ENCODE data around the gene NUP93. TPM values are rescaled to one million over a fixed set of nuclear protein-coding genes. Genes with fewer than 3 reads are reported as not detected.

Gene NUP93
- total and polyA plus RNA-seq, 9 of the 15 experiments (the other 6 are each of a cell fraction or from before 2014, with no cell fraction given) = 92.0 to 162 (median 121) TPM

GRCh38 chr16:56866955-56867830 is 137.3 kb downstream of the NUP93 start:
- FAIRE-seq (peak; percentile 89), DNase-seq (ENCODE audit: extremely low read depth in 1 of 4, low spot score in 3 of 4) (peak; percentile 44 to 65 (median 47)), ATAC-seq (peak; percentile 34; the same call in 1 of the 3 replicates)
- H3K27ac ChIP-seq (ENCODE audit: extremely low read depth, low read depth, low read length) = no peak overlapping the region
- POLR2A ChIA-PET = interaction anchor here (0.7 to 1.1 kb wide), 2 partner anchors 9 to 29 kb away, joined by 3 read pairs; no protein-coding TSS in a partner anchor
- no peak overlapping the region for H3K4me3 ChIP-seq
- peaks cover 0 to 16% of the 10 kb centered on the region in 2 experiments; a peak in 3 of 5 replicates for H3K4me1 ChIP-seq (replicated peaks in 1 of 2; ENCODE audit: control insufficient read depth in 2 of 2, insufficient read depth in 2 of 2, low read length in 2 of 2)
- H3K9ac ChIP-seq (ENCODE audit: insufficient read depth in 1 of 2, low read depth in 2 of 2, low read length in 2 of 2) = no peak overlapping the region
- WGBS (ENCODE audit: insufficient coverage, low coverage, missing lambda C conversion rate) = 28% methylated on average over 23 of the region's 23 CpGs
- no peaks in the 10 kb centered on the region; the same call in 1 of the 2 replicates for H4K20me1 ChIP-seq (replicated peaks; ENCODE audit: control insufficient read depth, insufficient read depth, low read length)
- CTCF ChIA-PET (ENCODE audit: low intra/inter-chr PET ratio) = interaction anchor here (1.8 to 1.9 kb wide), 2 partner anchors 84 to 301 kb away, joined by 9 to 16 read pairs; no protein-coding TSS in a partner anchor
- H2AFZ ChIP-seq (ENCODE audit: low read depth, low read length) = peak overlapping the region; percentile 72; the same call in 1 of the 2 replicates
- no peak overlapping the region for H3K4me2 ChIP-seq (ENCODE audit: insufficient read depth, low read length)
- no peaks in the 10 kb centered on the region for H3K79me2 ChIP-seq (ENCODE audit: control insufficient read depth, insufficient read depth, low read length)
- no TSS peak for BruUV-seq (replicated peaks)
- no peaks in the 10 kb centered on the region for H3K9me3 ChIP-seq (replicated peaks; ENCODE audit: control insufficient read depth, insufficient read depth, low read depth, low read length)
- in situ Hi-C loops (cut with MboI) = loop anchor here (5.0 to 10.0 kb wide), 2 partner anchors 85 to 282 kb away; partner anchors contain the start of gene MT3
- peaks cover 0 to 10% of the 10 kb centered on the region in 2 experiments; a peak in 3 of 5 replicates for H3K27me3 ChIP-seq (ENCODE audit: control insufficient read depth in 2 of 2, insufficient read depth in 2 of 2, low read length in 2 of 2)
- H3K9me1 ChIP-seq (ENCODE audit: control insufficient read depth, insufficient read depth, low read length) = no peaks in the 10 kb centered on the region
- intact Hi-C loops (cut with micrococcal nuclease) = loop anchor here (1.0 kb wide), 1 partner anchor 84 kb away; no protein-coding TSS in a partner anchor
- H3K36me3 ChIP-seq (ENCODE audit: control insufficient read depth, insufficient read depth, low read length) = no peaks in the 10 kb centered on the region
- TF ChIP-seq RAD21 (CRISPR knock-in tag; conservative IDR thresholded peaks at IDR 0.05 in 1 of 2, IDR thresholded peaks at IDR 0.05 in 1 of 2) (peak; percentile 66 to 77), CTCF (IDR thresholded peaks at IDR 0.05 in 2 of 3, conservative IDR thresholded peaks at IDR 0.05 in 1 of 3; ENCODE audit: insufficient read depth in 2 of 3, low read depth in 1 of 3, low read length in 3 of 3) (peak; percentile 45 to 81 (median 72); a peak in 5 of 6 replicates)
- TF ChIP-seq, protein P1, sequence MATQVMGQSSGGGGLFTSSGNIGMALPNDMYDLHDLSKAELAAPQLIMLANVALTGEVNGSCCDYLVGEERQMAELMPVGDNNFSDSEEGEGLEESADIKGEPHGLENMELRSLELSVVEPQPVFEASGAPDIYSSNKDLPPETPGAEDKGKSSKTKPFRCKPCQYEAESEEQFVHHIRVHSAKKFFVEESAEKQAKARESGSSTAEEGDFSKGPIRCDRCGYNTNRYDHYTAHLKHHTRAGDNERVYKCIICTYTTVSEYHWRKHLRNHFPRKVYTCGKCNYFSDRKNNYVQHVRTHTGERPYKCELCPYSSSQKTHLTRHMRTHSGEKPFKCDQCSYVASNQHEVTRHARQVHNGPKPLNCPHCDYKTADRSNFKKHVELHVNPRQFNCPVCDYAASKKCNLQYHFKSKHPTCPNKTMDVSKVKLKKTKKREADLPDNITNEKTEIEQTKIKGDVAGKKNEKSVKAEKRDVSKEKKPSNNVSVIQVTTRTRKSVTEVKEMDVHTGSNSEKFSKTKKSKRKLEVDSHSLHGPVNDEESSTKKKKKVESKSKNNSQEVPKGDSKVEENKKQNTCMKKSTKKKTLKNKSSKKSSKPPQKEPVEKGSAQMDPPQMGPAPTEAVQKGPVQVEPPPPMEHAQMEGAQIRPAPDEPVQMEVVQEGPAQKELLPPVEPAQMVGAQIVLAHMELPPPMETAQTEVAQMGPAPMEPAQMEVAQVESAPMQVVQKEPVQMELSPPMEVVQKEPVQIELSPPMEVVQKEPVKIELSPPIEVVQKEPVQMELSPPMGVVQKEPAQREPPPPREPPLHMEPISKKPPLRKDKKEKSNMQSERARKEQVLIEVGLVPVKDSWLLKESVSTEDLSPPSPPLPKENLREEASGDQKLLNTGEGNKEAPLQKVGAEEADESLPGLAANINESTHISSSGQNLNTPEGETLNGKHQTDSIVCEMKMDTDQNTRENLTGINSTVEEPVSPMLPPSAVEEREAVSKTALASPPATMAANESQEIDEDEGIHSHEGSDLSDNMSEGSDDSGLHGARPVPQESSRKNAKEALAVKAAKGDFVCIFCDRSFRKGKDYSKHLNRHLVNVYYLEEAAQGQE (IDR thresholded peaks at IDR 0.05; ENCODE audit: borderline replicate concordance) = peak; percentile 55; the same call in 1 of the 2 replicates
- TF ChIP-seq, protein P1 (CRISPR knock-in tag; IDR thresholded peaks at IDR 0.05; ENCODE audit: low read depth) = no peak

Data from K562 (cell line).